ENCODE data around the gene FBXW4.

- TF ChIP-seq EZH2 (IDR thresholded peaks at IDR 0.05; ENCODE audit: low read length), result no peak
- TF ChIP-seq CTCF (optimal IDR thresholded peaks at IDR 0.05 in 1 of 3, IDR thresholded peaks at IDR 0.05 in 1 of 3, conservative IDR thresholded peaks at IDR 0.05 in 1 of 3; ENCODE audit: extremely low read depth in 1 of 3, insufficient read depth in 2 of 3, low read length in 3 of 3), result no peak
Measured at GRCh38 chr10:101708870-101709269, 13.9 kb upstream of the FBXW4 start.
